Activated T-cell treated with anti-CD3 and anti-CD28 coated beads, Interleukin-2, amount 50 U/mL, for 72 hours (primary cell): ENCODE measurements around the gene SHOC2. TPM values are rescaled to one million over a fixed set of nuclear protein-coding genes. Genes with fewer than 3 reads are reported as not detected.

Source experiments
- ATAC-seq, 2 donors: fragments of 150-1000 bp; cut with Tn5 transposase; replicated peaks in 1 of 2; 2 replicates each; pipeline ENCODE4 v1.10.0; 2021; ENCODE audit warnings: moderate library complexity in 2 of 2, mild to moderate bottlenecking in 1 of 2
- DNase-seq, 2 donors: peaks; one replicate each; pipeline ENCODE4 v3.0.0; 2021 to 2022; ENCODE audit warnings: mixed read lengths in 1 of 2
- H3K27ac Mint-ChIP-seq: one replicate; pipeline ENCODE4 v1.8.0; 2022; ENCODE audit warnings: mild to moderate bottlenecking, moderate library complexity, mixed read lengths
- H3K27me3 Mint-ChIP-seq: one replicate; pipeline ENCODE4 v1.8.0; 2022; ENCODE audit warnings: low read depth, mixed read lengths
- H3K36me3 Mint-ChIP-seq, 2 donors: one replicate each; pipeline ENCODE4 v1.8.0; 2022; ENCODE audit warnings: mixed read lengths in 2 of 2, mild to moderate bottlenecking in 1 of 2; ENCODE audit not compliant: insufficient read depth in 2 of 2
- H3K4me1 Mint-ChIP-seq: one replicate; pipeline ENCODE4 v1.8.0; 2022; ENCODE audit warnings: low read depth, mixed read lengths
- H3K4me3 Mint-ChIP-seq, 2 donors: one replicate each; pipeline ENCODE4 v1.8.0; 2022; ENCODE audit warnings: mild to moderate bottlenecking in 2 of 2, mixed read lengths in 2 of 2, moderate library complexity in 2 of 2
- H3K9me3 Mint-ChIP-seq, 2 donors: one replicate each; pipeline ENCODE4 v1.8.0; 2022; ENCODE audit warnings: mixed read lengths in 2 of 2
- total RNA-seq, 2 donors: library from RNA; stranded (reverse); gene quantifications; one replicate each; pipeline ENCODE4 v1.2.3, GENCODE V29; 2022

SHOC2 gene
- total RNA-seq, 2 donors from 2014 or later = 66.1 to 71.3 TPM

DNA sequence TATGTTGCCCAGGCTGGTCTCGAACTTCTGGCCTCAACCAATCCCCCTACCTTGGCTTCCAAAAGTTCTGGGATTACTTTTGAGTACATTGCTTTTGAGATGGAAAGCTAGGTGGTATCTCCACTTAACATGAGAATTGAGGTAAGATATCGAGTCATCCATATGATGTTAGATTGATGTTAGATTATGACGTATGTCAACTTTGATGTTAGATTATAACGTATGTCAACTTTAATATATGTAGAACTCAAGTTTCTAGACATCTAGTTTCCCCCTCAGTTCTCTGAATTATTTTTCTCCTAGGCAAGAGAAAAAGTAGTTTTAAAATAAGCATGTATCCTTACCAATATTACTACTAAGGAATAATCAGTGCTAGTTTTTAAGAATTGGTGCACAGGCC is 20.0 kb downstream of the SHOC2 start:
- H3K27me3 Mint-ChIP-seq = no peaks in the 10 kb centered on the region
- no peak overlapping the region for H3K4me3 Mint-ChIP-seq
- no peak overlapping the region for H3K27ac Mint-ChIP-seq
- DNase-seq (no peak), ATAC-seq (no peak)
- H3K4me1 Mint-ChIP-seq = peaks cover 28% of the 10 kb centered on the region
- peaks cover 0 to 7% of the 10 kb centered on the region in 2 donors for H3K9me3 Mint-ChIP-seq
- peaks cover 7 to 28% of the 10 kb centered on the region in 2 donors for H3K36me3 Mint-ChIP-seq

DNA sequence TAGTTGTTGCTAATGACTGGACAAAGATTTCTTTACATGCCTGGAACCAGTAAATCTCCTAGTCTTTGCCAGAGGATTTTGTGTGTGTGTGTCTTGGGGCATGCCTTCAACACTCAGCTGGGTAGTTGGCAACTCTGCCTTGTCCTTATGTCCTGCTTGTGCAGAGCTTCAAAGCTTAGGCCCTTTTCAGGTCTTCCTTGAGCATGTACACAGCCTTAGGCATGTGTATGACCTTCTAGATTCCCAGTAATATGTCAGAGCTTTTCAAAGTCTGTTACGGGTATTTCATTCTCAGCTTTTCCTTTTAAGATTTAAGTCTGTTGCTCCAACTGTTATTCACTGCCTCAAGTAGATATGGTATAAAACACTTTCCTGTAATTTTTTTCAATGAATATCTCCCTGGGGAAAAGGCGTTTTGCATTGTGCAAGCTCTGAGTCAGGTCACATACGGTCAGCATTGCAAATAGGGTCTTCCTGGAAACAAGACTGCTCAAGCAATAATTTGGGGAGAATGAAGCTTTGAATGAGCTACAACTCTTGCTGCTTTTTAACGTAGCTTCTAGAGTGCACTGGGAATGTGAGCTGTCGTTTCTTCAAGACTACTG is 25.5 kb downstream of the SHOC2 start:
- Mint-ChIP-seq H3K9me3 (peaks cover 0 to 11% of the 10 kb centered on the region in 2 donors), H3K27ac (no peak overlapping the region), H3K27me3 (no peaks in the 10 kb centered on the region), H3K36me3 (peaks cover 12 to 38% of the 10 kb centered on the region in 2 donors), H3K4me3 (no peak overlapping the region), H3K4me1 (peaks cover 44% of the 10 kb centered on the region)
- ATAC-seq = no peak
- no peak for DNase-seq

DNA sequence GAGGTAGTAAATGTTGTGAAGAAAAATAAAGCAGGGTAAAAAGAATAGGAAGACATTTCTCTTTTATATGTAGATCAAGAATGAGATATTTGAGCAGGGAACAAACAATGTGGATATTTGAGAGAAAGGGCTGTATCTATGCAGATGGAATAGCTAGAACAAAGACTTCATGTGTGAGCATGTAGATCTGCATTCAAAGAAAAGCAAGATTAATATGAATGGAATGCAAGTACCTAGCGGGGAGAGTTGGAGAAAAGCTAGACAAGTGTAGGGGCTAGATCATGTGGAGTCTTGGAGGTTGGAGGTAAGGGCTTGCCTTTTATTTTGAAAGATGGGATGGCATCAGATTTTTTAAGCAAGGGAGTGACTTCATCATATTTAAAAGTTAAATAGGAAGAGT is 27.1 kb downstream of the SHOC2 start:
- peaks cover 34% of the 10 kb centered on the region for H3K4me1 Mint-ChIP-seq
- H3K27ac Mint-ChIP-seq = no peak overlapping the region
- H3K27me3 Mint-ChIP-seq = no peaks in the 10 kb centered on the region
- DNase-seq (no peak), ATAC-seq (no peak)
- peaks cover 12 to 35% of the 10 kb centered on the region in 2 donors for H3K36me3 Mint-ChIP-seq
- H3K9me3 Mint-ChIP-seq = peaks cover 0 to 11% of the 10 kb centered on the region in 2 donors
- H3K4me3 Mint-ChIP-seq = no peak overlapping the region

GRCh38 chr10:110947061-110947595 is 27.7 kb downstream of the SHOC2 start:
- H3K27me3 Mint-ChIP-seq = no peaks in the 10 kb centered on the region
- peaks cover 34% of the 10 kb centered on the region for H3K4me1 Mint-ChIP-seq
- ATAC-seq (no peak), DNase-seq (no peak)
- no peak overlapping the region for H3K27ac Mint-ChIP-seq
- peaks cover 0 to 12% of the 10 kb centered on the region in 2 donors for H3K9me3 Mint-ChIP-seq
- no peak overlapping the region for H3K4me3 Mint-ChIP-seq
- peaks cover 13 to 35% of the 10 kb centered on the region in 2 donors for H3K36me3 Mint-ChIP-seq

DNA sequence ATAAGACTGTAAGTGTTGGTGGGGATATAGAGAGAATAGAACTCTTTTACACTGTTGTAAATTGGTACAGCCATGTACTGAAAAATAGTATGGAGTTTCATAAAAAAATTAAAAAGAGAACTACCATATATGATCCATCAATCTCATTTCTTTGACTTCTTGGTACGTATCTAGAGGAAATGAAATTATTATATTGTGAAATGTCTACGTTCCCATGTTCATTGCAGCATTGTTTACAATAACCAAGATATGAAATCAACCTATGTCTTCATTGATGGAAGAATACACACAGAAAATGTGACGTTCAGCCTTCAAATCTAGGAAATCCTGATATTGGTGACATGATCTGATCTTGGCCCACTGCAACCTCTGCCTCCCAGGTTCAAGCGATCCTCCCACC is 32.0 kb downstream of the SHOC2 start:
- DNase-seq (no peak), ATAC-seq (no peak)
- Mint-ChIP-seq H3K9me3 (peaks cover 0 to 7% of the 10 kb centered on the region in 2 donors), H3K27ac (no peak overlapping the region), H3K36me3 (peaks cover 8 to 12% of the 10 kb centered on the region in 2 donors), H3K27me3 (no peaks in the 10 kb centered on the region), H3K4me3 (no peak overlapping the region), H3K4me1 (peaks cover 18% of the 10 kb centered on the region)

DNA sequence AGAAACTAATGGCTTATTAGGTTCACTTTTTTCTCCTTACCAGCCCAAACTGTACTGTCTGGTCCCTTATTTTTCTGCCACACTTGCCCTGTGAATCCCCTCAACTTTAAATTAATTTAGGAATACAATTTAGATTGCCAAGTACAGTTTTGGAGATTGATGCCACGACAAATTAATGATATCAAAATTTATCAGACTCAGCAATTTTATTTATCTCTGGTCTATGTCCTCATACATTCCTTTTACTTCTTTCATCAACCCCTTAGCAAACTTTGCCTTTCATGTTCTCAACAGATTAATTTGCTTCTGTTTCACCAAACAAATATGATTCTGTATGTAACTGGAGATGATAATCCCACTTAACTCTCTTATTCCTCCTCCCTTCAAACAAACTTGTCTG is 38.2 kb downstream of the SHOC2 start:
- H3K4me1 Mint-ChIP-seq = peaks cover 16% of the 10 kb centered on the region
- H3K9me3 Mint-ChIP-seq = peaks cover 0 to 2% of the 10 kb centered on the region in 2 donors
- H3K4me3 Mint-ChIP-seq = no peak overlapping the region
- no peak for DNase-seq
- no peak overlapping the region for H3K27ac Mint-ChIP-seq
- ATAC-seq = no peak
- H3K36me3 Mint-ChIP-seq = peaks cover 2 to 3% of the 10 kb centered on the region in 2 donors
- H3K27me3 Mint-ChIP-seq = no peaks in the 10 kb centered on the region

DNA sequence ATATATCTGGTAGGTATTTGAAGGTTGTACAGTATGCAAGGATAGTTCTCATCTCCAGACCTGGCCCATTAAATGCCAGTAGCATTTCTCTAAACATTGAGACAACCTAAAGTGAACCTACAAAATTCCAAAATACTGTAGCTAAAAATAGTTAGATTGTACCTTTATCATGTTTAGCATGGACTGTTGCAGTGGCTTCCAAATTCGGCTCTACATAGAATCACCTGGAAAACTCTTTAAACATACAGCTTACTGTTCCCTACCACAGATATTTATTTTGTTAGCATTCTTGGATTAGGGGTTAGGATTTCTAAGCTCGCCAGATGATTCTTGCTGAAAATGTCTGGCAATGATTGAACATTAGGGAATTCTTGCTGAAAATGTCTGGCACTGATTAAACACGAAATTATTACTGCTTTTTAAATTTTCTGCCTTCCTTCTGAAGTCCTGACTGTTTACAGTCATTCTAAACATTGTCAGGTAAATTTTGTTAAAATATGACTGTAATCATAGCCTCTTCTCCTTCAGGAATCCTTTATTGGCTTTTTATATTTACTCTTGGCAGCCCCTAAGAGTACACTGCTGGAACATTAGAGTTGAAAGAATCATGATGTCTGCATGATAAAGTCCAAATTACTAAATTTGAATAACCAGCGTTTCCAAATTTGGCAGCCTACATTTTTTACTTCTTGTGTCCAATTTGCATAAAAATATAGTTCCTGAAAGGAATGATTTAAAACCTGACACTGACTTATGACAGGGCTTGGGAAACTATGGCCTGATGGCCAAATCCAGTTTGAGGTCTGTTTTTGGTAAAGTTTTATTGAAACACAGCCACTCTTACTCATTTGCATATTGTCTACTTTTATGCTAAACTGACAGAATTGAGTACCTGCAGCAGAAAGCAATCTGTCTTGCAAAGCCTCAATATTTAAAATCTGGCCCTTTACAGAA is 40.3 kb downstream of the SHOC2 start:
- Mint-ChIP-seq H3K27me3 (no peaks in the 10 kb centered on the region), H3K9me3 (no peaks in the 10 kb centered on the region), H3K27ac (no peak overlapping the region), H3K4me3 (no peak overlapping the region), H3K36me3 (peaks cover 0 to 1% of the 10 kb centered on the region in 2 donors), H3K4me1 (peaks cover 16% of the 10 kb centered on the region)
- ATAC-seq (no peak), DNase-seq (no peak)

- Mint-ChIP-seq H3K9me3 (no peaks in the 10 kb centered on the region), H3K27ac (no peak overlapping the region), H3K27me3 (no peaks in the 10 kb centered on the region), H3K4me1 (peaks cover 16% of the 10 kb centered on the region), H3K36me3 (peaks cover 0 to 1% of the 10 kb centered on the region in 2 donors), H3K4me3 (no peak overlapping the region)
- ATAC-seq (no peak), DNase-seq (no peak)
Measured at GRCh38 chr10:110960333-110960712, 40.9 kb downstream of the SHOC2 start.

GRCh38 chr10:110962443-110962842 is 43.0 kb downstream of the SHOC2 start:
- peaks cover 12% of the 10 kb centered on the region for H3K4me1 Mint-ChIP-seq
- peak overlapping the region; percentile 6 for H3K27ac Mint-ChIP-seq
- DNase-seq (no peak), ATAC-seq (no peak)
- no peaks in the 10 kb centered on the region for H3K9me3 Mint-ChIP-seq
- no peak overlapping the region for H3K4me3 Mint-ChIP-seq
- no peaks in the 10 kb centered on the region for H3K27me3 Mint-ChIP-seq
- peaks cover 0 to 1% of the 10 kb centered on the region in 2 donors for H3K36me3 Mint-ChIP-seq

GRCh38 chr10:110963162-110963561 is 43.8 kb downstream of the SHOC2 start:
- ATAC-seq (no peak), DNase-seq (no peak)
- Mint-ChIP-seq H3K9me3 (no peaks in the 10 kb centered on the region), H3K4me1 (peaks cover 17% of the 10 kb centered on the region), H3K27me3 (no peaks in the 10 kb centered on the region), H3K27ac (no peak overlapping the region), H3K4me3 (no peak overlapping the region), H3K36me3 (no peaks in the 10 kb centered on the region)

DNA sequence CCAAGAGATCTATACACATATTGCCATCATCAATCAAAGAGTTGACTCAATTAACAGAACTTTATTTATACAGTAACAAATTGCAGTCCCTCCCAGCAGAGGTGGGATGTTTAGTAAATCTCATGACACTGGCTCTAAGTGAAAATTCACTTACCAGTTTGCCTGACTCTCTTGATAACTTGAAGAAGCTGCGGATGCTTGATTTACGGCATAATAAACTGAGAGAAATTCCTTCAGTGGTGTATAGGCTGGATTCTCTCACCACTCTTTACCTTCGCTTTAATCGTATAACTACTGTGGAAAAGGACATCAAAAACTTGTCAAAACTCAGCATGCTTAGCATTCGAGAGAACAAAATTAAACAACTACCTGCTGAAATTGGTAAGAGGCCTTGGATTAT is 45.3 kb downstream of the SHOC2 start:
- Mint-ChIP-seq H3K9me3 (no peaks in the 10 kb centered on the region), H3K27ac (no peak overlapping the region), H3K36me3 (no peaks in the 10 kb centered on the region), H3K27me3 (no peaks in the 10 kb centered on the region), H3K4me3 (no peak overlapping the region), H3K4me1 (peaks cover 18% of the 10 kb centered on the region)
- no peak for DNase-seq
- no peak for ATAC-seq

DNA sequence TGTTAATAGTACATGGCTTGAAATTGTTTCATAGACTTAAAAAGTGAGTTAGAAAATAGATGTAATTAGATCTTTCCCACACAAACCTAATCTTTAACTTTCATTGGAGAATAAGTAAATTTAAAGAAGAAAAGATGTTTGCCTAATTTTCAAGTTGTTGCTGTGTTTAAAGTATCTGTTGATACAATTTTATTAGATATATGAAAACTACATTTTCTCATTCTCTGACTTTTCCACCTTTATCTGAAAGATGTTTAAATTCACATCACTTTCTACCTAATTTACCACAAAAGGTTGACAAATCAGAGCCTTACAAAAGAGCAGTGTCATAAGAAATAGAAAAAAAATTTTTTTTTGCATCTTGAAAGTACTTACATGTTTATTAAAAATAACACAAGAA is 45.8 kb downstream of the SHOC2 start:
- no peak overlapping the region for H3K27ac Mint-ChIP-seq
- no peaks in the 10 kb centered on the region for H3K36me3 Mint-ChIP-seq
- ATAC-seq (no peak), DNase-seq (no peak)
- H3K4me3 Mint-ChIP-seq = no peak overlapping the region
- no peaks in the 10 kb centered on the region for H3K9me3 Mint-ChIP-seq
- H3K27me3 Mint-ChIP-seq = no peaks in the 10 kb centered on the region
- peaks cover 18% of the 10 kb centered on the region for H3K4me1 Mint-ChIP-seq

- Mint-ChIP-seq H3K4me3 (no peak overlapping the region), H3K27ac (no peak overlapping the region), H3K4me1 (peaks cover 27% of the 10 kb centered on the region), H3K36me3 (peaks cover 0 to 1% of the 10 kb centered on the region in 2 donors), H3K9me3 (no peaks in the 10 kb centered on the region), H3K27me3 (no peaks in the 10 kb centered on the region)
- DNase-seq (no peak), ATAC-seq (no peak)
Measured at GRCh38 chr10:110966146-110966545, 46.7 kb downstream of the SHOC2 start.
